NCI-H146 (cell line): Measurements from ENCODE around the gene RASSF1.

ENCODE experiments used
- DNase-seq: peaks from one replicate; lab custom pipeline; 2025; lab: John Stamatoyannopoulos, UW

The RASSF1 gene

GRCh38 chr3:50299929-50300680, 40.5 kb downstream of the RASSF1 start:
- DNase-seq, result no peak

GRCh38 chr3:50299638-50299928, 41.1 kb downstream of the RASSF1 start:
- no peak for DNase-seq

DNA sequence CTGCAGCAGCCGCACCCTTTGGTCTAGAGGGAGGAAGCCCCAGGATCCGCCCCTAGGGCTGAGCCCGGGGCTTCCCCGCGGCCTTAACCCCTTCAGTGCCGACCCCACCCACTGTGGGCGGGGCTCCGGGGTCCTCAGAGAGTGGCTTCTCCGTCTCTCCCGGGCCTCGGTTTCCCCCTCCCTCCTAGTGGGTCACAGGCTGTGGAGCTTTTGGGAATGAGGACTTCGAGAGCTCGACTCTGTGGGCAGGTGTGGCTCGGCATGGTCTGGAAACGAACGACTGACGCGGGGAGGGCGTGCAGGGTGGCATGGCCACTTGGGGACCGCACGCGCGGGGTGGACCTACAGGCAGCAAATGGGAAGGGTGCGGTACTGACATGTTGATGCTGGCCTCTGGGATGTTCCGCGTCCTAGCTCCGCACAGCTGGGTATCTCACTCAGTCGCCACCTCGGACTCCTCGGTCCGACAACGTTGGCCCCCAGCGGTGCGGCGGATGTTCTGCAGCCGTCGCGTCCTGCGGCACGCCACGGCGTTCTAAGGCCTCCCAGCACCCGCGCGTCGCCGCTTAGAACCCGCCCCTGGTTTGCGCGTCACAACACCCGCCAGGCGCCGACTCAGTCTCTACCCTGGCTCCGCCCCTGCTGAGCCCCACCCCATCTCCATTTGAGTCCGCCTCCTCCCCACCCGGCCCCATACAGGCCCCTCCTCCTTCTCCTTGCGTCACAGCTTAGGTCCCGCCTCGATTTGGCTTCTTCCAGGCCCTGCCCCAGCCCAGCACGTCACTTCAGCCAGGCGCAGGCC, 41.6 kb downstream of the RASSF1 start, which contains the start of the genes HYAL3 and NAA80:
TSS of gene HYAL3 (minus strand) at position 570 of the 802 bp plus-strand sequence. CDS start 3,803 bp downstream, outside the sequence.
TSS of gene NAA80 (minus strand) at position 570 of the 802 bp plus-strand sequence. CDS start 1,942 bp downstream, outside the sequence.
- DNase-seq, result peak; percentile 97

- DNase-seq, result no peak
Measured at GRCh38 chr3:50297896-50298725, 42.5 kb downstream of the RASSF1 start.

- DNase-seq, result no peak
Measured at GRCh38 chr3:50297384-50297775, 43.3 kb downstream of the RASSF1 start.

- DNase-seq, result no peak
Measured at GRCh38 chr3:50296721-50297383, 43.8 kb downstream of the RASSF1 start.

DNA sequence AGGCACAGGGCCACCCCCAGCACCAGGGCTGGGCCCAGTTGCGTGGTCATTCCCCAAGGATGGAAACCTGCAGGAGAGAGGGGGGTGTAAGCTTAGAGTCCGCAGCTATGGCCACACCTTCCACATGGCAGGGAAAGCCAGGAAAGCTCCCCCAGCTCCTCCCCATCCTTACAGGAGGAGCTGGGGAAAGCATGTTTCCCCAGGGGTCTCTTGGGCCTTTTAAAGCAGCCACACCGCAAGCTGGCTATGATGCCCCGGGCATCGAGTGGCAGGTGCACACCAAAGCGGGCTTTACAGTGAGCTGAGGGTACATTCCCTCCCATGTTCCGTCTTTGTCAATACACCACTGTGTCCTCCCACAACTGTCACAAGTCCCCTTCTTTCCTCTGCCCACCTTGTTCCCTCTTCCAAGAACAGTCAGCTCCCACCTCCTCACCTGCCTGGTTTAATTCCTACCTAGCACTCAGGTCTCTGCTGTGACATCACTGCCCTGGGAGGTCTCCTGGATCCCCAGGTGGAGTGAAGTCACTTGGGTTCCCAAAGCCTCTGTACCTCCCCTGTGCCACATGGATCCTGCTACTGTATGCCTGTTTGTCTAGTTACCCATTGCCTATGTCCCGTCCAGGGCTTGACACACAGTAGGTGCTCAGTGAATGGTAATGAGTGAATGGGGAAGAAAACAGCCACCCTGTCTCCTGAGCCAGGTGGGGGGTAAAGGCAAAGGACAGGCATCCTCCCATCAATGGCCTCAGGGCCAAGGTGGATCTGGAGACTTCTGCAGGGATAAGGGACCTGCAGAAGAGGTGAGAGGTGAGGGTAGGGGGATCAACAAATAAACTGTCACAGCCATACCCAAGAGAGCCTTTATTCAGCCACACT, 44.8 kb downstream of the RASSF1 start:
- DNase-seq, result no peak

DNA sequence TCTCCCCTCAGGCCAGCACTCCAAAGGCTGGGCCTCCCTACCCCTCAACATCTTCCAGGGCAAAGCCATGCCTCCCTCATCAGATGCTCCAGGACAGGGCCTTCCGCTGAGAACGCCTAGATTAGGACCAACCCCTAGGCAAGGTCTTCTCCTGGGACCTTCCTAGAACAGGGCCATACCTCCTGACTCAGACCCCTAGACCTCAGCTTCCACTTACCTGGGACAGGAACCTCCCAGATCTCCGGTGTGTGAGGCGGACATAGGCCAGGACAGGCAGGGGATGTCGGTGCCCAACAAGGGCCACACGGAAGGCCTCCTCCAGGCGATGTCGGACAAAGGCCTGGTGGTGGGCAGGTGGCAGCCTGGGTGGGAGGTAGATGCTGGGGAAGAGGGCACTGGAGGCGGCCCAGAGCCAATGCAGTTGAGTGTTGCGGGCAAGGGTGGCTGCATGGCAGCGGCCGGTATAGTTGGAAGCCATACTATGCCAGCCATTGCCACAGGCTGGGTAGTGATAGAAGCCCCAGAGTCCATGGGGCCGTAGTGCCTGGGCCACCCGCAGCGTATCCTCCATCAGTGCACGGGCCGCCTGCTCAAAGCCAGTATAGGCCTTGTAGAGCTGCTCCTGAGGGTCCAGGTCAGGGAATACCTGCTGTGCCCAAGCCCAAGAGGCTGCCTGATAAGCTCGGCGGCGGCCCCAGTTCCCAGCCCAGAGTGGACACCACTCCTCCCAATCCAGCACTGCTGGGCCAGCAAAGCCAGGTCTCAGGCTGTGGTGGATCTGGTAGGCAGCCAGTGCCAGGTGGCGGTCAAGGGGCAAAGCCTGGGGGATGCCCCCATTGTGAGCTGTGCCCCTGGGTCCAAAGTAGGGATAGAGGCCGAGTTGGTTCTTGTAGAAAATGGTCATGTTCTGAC, 45.9 kb downstream of the RASSF1 start:
- DNase-seq, result no peak

GRCh38 chr3:50294089-50294488, 46.5 kb downstream of the RASSF1 start:
- no peak for DNase-seq

DNA sequence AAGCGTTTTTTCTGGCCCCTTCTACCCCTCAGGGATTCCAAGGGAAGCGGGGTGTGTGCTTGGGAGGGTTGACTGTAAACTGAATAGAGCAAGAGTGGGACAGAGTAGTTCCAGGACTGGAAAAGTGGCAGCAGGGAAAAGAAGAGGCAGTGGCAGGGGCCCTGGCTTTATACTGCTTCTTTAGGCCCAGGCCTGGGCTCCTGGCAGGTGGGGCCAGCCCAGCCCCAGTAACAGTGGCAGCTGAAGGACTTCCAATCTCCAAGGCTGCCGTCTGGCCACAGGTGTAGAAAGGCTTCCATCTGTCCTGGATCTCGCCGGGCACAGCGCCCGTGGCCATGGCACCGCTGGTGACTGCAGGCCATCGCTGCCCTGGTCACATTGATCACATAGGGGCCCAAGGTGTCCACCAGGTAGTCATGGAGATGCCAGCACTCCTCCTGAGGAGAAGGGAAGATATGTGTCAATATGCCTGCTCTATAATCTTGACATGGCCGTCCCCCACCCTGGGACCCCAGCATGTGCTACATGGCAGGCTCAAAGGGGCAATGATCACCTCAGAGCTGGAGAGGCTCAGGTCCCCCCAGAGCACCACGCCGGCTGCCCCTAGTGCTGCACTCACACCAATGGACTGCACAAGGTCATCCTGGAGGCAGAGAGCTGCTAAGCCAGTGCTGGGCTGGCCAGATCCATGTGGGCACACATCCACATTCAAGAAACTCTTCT, 47.4 kb downstream of the RASSF1 start:
- DNase-seq, result no peak

DNA sequence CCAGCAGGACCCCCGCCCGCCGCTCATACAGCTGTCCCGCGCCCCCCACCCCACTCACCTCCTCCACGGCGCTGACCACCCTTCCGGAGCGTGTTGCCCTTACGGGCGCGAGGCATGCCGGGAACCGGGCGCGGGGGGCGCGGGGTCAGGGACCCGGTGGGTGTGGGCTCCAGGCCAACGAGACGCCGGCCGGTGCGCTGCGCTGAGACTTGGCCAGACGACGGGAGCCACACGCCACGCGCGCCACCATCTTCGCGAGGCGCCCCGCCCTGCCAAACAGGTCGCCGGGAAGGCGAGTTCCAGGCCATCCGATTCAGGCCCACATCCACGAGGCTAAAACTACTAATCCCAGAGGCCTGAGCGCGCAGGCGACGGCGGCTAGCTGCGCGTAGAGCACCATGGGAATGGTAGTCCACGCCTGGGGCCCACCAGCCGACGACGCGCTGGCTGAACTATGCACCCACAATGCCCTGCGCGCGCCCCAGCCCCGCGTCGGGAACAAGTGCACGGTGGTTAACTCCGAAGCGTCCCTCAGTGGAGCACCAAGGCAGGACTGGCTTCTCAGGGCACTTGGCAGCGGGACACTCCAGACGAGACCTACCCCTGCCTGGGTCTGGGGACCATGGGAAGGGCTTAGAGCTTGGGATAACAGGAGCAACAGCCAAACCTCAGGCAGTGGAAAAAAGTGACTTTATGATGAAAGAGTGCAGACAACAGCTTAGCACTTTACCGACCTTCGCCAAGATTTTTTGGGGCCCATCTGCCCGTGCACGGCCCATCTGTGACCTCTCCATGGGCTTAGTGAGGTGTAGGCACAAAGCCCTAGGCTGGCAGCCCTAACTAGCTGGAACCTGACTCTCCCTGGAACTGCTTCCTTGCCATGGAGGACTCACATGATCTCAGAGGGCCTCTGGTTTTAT, 48.2 kb downstream of the RASSF1 start, which contains the start of gene IFRD2:
TSS of gene IFRD2 (minus strand) at position 271 of the 920 bp plus-strand sequence. CDS start at position 116, 155 bp downstream.
- peak; percentile 93 for DNase-seq

DNA sequence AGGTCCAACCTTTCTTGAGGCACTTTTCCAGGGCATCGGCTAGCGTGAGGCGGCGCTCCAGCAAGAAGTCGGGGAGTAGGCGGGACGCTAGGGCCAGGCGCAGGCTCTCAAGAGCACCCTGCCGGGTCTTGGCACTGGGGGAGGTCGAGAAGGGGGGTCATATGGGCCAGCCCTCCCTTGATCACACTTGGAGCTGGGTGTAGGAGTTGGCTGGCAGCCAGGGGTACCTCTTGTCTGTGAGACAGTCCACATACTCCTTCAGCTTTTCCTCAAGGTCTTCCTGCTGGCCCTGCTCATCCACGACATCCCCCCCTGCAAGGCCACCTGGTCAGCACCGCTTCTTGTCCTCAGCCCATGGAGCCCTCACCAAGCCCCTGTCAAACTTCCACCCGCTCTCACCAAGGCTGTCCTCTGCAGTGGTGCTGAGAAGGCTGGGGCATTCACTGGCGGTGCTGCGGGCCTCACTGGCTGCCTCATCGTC, 50.4 kb downstream of the RASSF1 start:
- DNase-seq, result no peak

- DNase-seq, result no peak
Measured at GRCh38 chr3:50289130-50289529, 51.5 kb downstream of the RASSF1 start.

- no peak for DNase-seq
Measured at GRCh38 chr3:50288387-50289007, 52.1 kb downstream of the RASSF1 start.

DNA sequence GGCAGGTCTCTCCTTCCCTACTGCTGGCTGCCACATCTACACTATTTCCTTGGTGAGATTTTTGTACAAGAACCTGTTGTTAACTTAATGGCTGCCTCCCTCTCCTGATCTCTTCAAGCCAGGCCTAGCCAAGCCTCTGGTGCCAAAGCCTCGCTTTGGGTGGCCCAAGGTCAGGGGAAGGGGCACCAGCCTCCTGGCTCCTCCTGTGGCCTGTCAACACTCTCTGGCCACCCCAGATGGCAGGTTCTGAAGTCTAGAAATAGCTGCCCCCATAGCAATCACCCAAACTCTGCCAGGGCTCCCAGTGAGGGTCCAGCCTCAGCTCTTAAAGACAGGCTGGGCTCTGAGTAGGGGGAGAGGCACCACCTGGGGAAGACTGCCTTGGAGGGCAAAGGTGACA, 53.4 kb downstream of the RASSF1 start:
- DNase-seq, result no peak

GRCh38 chr3:50286322-50287227, 54.1 kb downstream of the RASSF1 start:
- DNase-seq, result no peak
